ENCODE results near the gene FAM3A. TPM values are rescaled to one million over a fixed set of nuclear protein-coding genes. Genes with fewer than 3 reads are reported as not detected.

Gene FAM3A
- total RNA-seq, 2 donors from 2014 or later, result 63.1 to 71.1 TPM

DNA sequence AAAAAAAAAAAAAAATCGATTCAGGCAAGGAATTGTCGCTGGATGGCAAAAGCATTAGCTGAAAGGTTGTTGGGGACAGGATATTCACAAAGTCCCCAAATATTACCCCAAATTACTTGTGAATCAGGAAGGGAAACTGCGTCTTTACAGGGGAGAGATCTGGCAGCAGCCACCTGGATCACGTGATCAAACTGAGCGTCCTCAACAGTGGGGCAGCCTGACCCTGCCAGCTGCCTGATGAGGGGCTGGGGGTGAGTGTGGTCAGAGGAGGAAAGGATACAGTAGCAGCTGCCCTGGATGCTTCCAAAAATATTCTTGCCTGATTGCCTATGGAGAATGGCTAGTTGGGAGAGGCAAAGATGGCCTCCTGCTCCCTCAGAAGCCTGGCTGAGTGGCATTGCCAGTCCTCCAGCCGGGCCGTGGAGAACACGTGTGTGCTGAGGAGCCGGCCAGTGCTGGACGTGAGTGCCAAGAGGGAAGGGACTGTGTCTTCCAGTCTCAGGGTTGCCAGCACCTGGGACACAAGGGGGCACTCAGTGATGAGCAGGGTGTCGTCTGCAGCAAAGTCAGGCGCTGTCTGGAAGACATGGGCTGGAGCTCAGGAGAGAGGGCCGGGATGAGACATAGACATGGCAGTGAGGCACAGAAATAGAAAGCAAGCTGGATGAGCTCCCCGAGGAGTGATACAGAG lies 34.0 kb downstream of the FAM3A start:
- H3K9me3 ChIP-seq, result no peaks in the 10 kb centered on the region
- no peak overlapping the region for H3K9ac ChIP-seq (ENCODE audit: low read depth in 2 of 2, low read length in 2 of 2)
- H3K36me3 ChIP-seq, result no peaks in the 10 kb centered on the region
- TF ChIP-seq CTCF (IDR thresholded peaks at IDR 0.05), result no peak
- no peak for DNase-seq
- H3K4me1 ChIP-seq, result no peaks in the 10 kb centered on the region
- H3K27ac ChIP-seq, result no peak overlapping the region
- intact Hi-C loops (cut with DNase I), result no loop called here
- H3K4me3 ChIP-seq, result no peak overlapping the region
- H3K27me3 ChIP-seq, result no peaks in the 10 kb centered on the region

DNA sequence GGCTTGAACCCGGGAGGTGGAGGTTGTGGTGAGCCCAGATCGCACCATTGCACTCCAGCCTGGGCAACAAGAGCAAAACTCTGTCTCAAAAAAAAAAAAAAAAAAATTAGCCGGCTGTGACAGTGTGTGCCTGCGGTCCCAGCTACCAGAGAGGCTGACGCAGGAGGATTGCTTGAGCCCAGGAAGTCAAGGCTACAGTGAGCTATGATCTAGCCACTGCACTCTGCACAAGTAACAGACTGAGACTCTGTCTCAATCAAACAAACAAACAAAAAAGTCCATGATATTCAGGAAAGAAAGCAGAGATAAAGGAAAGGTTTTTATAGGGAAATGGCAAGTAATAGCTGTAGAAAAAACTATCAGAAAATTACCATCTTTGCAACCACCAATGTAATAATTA lies 34.8 kb downstream of the FAM3A start:
- Histone ChIP-seq H3K9me3 (no peaks in the 10 kb centered on the region), H3K4me3 (no peak overlapping the region), H3K27ac (no peak overlapping the region), H3K36me3 (no peaks in the 10 kb centered on the region), H3K4me1 (no peaks in the 10 kb centered on the region), H3K9ac (ENCODE audit: low read depth in 2 of 2, low read length in 2 of 2) (no peak overlapping the region), H3K27me3 (no peaks in the 10 kb centered on the region)
- DNase-seq, result no peak
- intact Hi-C loops (cut with DNase I), result no loop called here
- TF ChIP-seq CTCF (IDR thresholded peaks at IDR 0.05), result no peak

DNA sequence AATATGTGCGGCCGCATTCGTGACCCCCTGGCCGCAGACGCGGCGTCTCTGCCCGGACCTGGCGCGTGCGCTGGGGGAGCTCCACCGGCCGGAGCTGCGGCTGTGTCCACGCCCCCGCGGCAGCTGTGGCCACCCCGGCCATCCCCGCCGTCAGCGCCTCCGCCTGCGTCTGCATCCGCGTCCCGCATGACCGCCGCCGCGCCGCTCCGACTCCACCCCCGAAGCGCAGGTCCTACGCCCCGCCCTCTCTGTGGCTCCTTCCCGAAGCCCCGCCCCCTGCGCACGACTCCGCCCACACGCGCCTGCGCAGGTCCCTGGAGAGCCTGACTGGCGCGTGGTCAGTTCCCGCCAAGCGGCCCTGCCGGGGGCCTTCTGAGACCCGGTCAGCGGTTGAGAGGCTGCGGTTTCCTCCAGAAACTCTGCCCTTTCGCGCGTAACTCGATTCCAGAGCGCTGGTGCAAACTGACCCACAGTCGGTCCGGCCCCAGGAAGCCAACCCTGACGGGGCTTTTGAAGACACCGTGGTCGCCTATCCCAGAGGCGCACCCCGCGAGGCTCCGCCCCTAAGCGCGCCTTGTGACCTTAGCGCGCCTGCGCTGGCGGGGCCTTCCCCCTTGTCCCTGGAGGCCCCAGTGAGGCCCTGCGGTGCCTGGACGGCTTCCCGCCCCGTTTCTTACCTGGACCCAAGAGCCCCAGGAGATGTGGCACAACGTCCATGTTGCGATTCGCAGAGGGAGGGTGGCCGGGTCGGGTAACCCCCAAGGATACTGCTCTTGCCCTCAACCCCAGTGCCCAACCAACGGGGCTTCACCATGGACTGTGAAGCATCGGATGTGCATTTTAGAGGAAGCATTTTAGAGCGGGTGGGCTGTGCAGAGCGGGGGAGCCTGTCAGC lies 37.1 kb downstream of the FAM3A start, which contains the start of gene LAGE3:
TSS of gene LAGE3 (minus strand) at position 554 of the 895 bp plus-strand sequence. CDS start at position 188, 366 bp downstream.
- peak within 1 kb of the TSS; percentile 44 to 56 for H3K9ac ChIP-seq (ENCODE audit: low read depth in 2 of 2, low read length in 2 of 2)

GRCh38 chrX:154477891-154478477 lies 38.0 kb downstream of the FAM3A start:
- peak; percentile 22 for DNase-seq
- Histone ChIP-seq H3K27ac (no peak overlapping the region), H3K4me1 (no peaks in the 10 kb centered on the region), H3K9me3 (no peaks in the 10 kb centered on the region), H3K36me3 (no peaks in the 10 kb centered on the region), H3K4me3 (peak overlapping the region; percentile 22), H3K9ac (ENCODE audit: low read depth in 2 of 2, low read length in 2 of 2) (peak overlapping the region; percentile 44 to 56), H3K27me3 (no peaks in the 10 kb centered on the region)
- TF ChIP-seq CTCF (IDR thresholded peaks at IDR 0.05), result no peak
- intact Hi-C loops (cut with DNase I), result no loop called here

More for the DNA sequence above, 37.1 kb downstream of the FAM3A start, which contains the start of gene LAGE3:
- Histone ChIP-seq H3K9me3 (no peaks in the 10 kb centered on the region), H3K4me1 (no peaks in the 10 kb centered on the region), H3K27me3 (no peaks in the 10 kb centered on the region), H3K36me3 (no peaks in the 10 kb centered on the region), H3K27ac (peak within 1 kb of the TSS; percentile 53), H3K4me3 (peak within 1 kb of the TSS; percentile 22)
- DNase-seq, result peak; percentile 96
- intact Hi-C loops (cut with DNase I), result no loop called here
- no peak for TF ChIP-seq CTCF (IDR thresholded peaks at IDR 0.05)

GRCh38 chrX:154476821-154477220 lies 39.2 kb downstream of the FAM3A start:
- intact Hi-C loops (cut with DNase I), result no loop called here
- Histone ChIP-seq H3K36me3 (no peaks in the 10 kb centered on the region), H3K4me3 (no peak overlapping the region), H3K4me1 (no peaks in the 10 kb centered on the region), H3K9ac (ENCODE audit: low read depth in 2 of 2, low read length in 2 of 2) (no peak overlapping the region), H3K27ac (no peak overlapping the region), H3K27me3 (no peaks in the 10 kb centered on the region), H3K9me3 (no peaks in the 10 kb centered on the region)
- DNase-seq, result no peak
- no peak for TF ChIP-seq CTCF (IDR thresholded peaks at IDR 0.05)

Measured in colonic mucosa (tissue), 4 donors.